Mucosa of descending colon (tissue), 3 donors: ENCODE measurements around the gene EXOC2. TPM values are rescaled to one million over a fixed set of nuclear protein-coding genes. Genes with fewer than 3 reads are reported as not detected.
"Not testable (repeated sequence)": the region's sequence is repeated elsewhere in the genome, so short reads cannot be mapped to it uniquely, and the experiment has no call there.

Source experiments
- ATAC-seq: fragments of 200-7000 bp; cut with Tn5 transposase; one replicate; pipeline ENCODE4 v1.9.1; 2020; ENCODE audit warnings: mild to moderate bottlenecking, moderate library complexity
- DNase-seq, 3 donors: peaks; one replicate each; pipeline ENCODE4 v3.0.0-alpha.2; 2020
- H3K36me3 ChIP-seq: fragments of 200-600 bp; one replicate; pipeline ENCODE4 v1.8.0; 2021; ENCODE audit warnings: low read depth, mild to moderate bottlenecking
- H3K4me1 ChIP-seq: fragments of 200-600 bp; one replicate; pipeline ENCODE4 v1.8.0; 2021; ENCODE audit warnings: low read depth, mild to moderate bottlenecking
- H3K4me3 ChIP-seq: fragments of 200-600 bp; one replicate; pipeline ENCODE4 v1.8.0; 2021; ENCODE audit warnings: mild to moderate bottlenecking
- H3K9me3 ChIP-seq: fragments of 200-600 bp; one replicate; pipeline ENCODE4 v1.8.0; 2021; ENCODE audit warnings: mild to moderate bottlenecking
- CTCF ChIP-seq: fragments of 200-600 bp; IDR thresholded peaks from one replicate; pipeline ENCODE4 v1.8.0; 2022; ENCODE audit warnings: antibody characterized with exemption, mild to moderate bottlenecking
- intact Hi-C, 2 donors: fragments of 100-400 bp; cut with DNase I in 1 of 2; cut with micrococcal nuclease in 1 of 2; formaldehyde crosslinking; loops; one replicate each; pipeline versions ENCODE4 v1.11.0 to v1.11.1; 2022; cut with DNase I, micrococcal nuclease
- total RNA-seq, 3 donors: library from RNA; stranded (reverse); fragmentation: NEBNext Ultra II Directional in 2 of 3; extraction: Animal tissue kit (Norgen Biotek cat#: 25700) in 2 of 3; gene quantifications; one replicate each; pipeline versions ENCODE4 v1.2.1 to v1.2.4, GENCODE V29; 2021 to 2023
- donor health status: DM: no; HTN: no; CAD: no; lungs with moderate emphysema.
- donor health status: DM: no; HTN: no; CAD: no.
- donor health status: DM: no; HTN: yes; CAD: no.

EXOC2 gene
- total RNA-seq, 3 donors from 2014 or later = 13.1 to 20.9 (median 17.3) TPM

GRCh38 chr6:568954-569523 lies 123.9 kb downstream of the EXOC2 start:
- Histone ChIP-seq H3K4me1 (no peaks in the 10 kb centered on the region), H3K9me3 (no peaks in the 10 kb centered on the region), H3K36me3 (no peaks in the 10 kb centered on the region), H3K4me3 (no peak overlapping the region)
- TF ChIP-seq CTCF = no peak
- ATAC-seq = no peak
- intact Hi-C loops = no loop called here
- DNase-seq = no peak

- no peaks in the 10 kb centered on the region for H3K36me3 ChIP-seq
- H3K4me3 ChIP-seq = no peak overlapping the region
- no peaks in the 10 kb centered on the region for H3K4me1 ChIP-seq
- intact Hi-C loops = no loop called here
- H3K9me3 ChIP-seq = no peaks in the 10 kb centered on the region
- TF ChIP-seq CTCF = no peak
- ATAC-seq (no peak), DNase-seq (no peak)
Measured at GRCh38 chr6:568085-568484, 124.9 kb downstream of the EXOC2 start.

- Histone ChIP-seq H3K4me1 (no peaks in the 10 kb centered on the region), H3K36me3 (no peaks in the 10 kb centered on the region), H3K9me3 (no peaks in the 10 kb centered on the region), H3K4me3 (no peak overlapping the region)
- intact Hi-C loops = no loop called here
- TF ChIP-seq CTCF = no peak
- DNase-seq (no peak), ATAC-seq (no peak)
Measured at GRCh38 chr6:563863-564262, 129.1 kb downstream of the EXOC2 start.

GRCh38 chr6:562052-562676 lies 130.8 kb downstream of the EXOC2 start:
- Histone ChIP-seq H3K4me1 (no peaks in the 10 kb centered on the region), H3K36me3 (no peaks in the 10 kb centered on the region), H3K4me3 (no peak overlapping the region), H3K9me3 (no peaks in the 10 kb centered on the region)
- no peak for TF ChIP-seq CTCF
- intact Hi-C loops = no loop called here
- no peak for ATAC-seq
- DNase-seq = no peak

- H3K4me3 ChIP-seq, H3K36me3 ChIP-seq, ATAC-seq, intact Hi-C loops, H3K4me1 ChIP-seq, DNase-seq, H3K9me3 ChIP-seq: not testable (repeated sequence)
Measured at GRCh38 chr6:561335-561734, 131.6 kb downstream of the EXOC2 start.

- ATAC-seq = no peak
- no peaks in the 10 kb centered on the region for H3K4me1 ChIP-seq
- no peak overlapping the region for H3K4me3 ChIP-seq
- no peaks in the 10 kb centered on the region for H3K36me3 ChIP-seq
- H3K9me3 ChIP-seq = no peaks in the 10 kb centered on the region
- TF ChIP-seq CTCF = no peak
- intact Hi-C loops = no loop called here
- no peak for DNase-seq
Measured at GRCh38 chr6:558959-559358, 134.0 kb downstream of the EXOC2 start.
